ENCODE results near the gene APEH. TPM values are rescaled to one million over a fixed set of nuclear protein-coding genes. Genes with fewer than 3 reads are reported as not detected.

The APEH gene
- total and polyA plus RNA-seq, 2 donors (not counting 1 experiment from before 2014, with no cell fraction given), result 79.4 to 96.2 TPM

GRCh38 chr3:49650637-49651036, 23.5 kb upstream of the APEH start:
- ChIA-PET POLR2A (no interaction called here), CTCF (no interaction called here)
- peaks cover 0 to 11% of the 10 kb centered on the region in 2 donors for H3K4me1 ChIP-seq (ENCODE audit: control insufficient read depth in 2 of 2, insufficient read depth in 2 of 2, low read length in 2 of 2)
- H3K27ac ChIP-seq (ENCODE audit: low read length in 2 of 2), result no peak overlapping the region
- no peak overlapping the region for H3K4me3 ChIP-seq (ENCODE audit: control extremely low read depth in 1 of 5, extremely low read depth in 1 of 5, insufficient read depth in 1 of 5, low read depth in 2 of 5, low read length in 4 of 5)
- H3K27me3 Mint-ChIP-seq, result no peaks in the 10 kb centered on the region
- no peak overlapping the region for H3K4me3 Mint-ChIP-seq
- WGBS (ENCODE audit: insufficient coverage), result 78% methylated on average over 5 of the region's 8 CpGs
- no peaks in the 10 kb centered on the region for H3K27me3 ChIP-seq (replicated peaks in 1 of 4; ENCODE audit: control extremely low read depth in 1 of 4, control insufficient read depth in 3 of 4, insufficient read depth in 4 of 4, low read length in 3 of 4)
- intact Hi-C loops (cut with micrococcal nuclease), result no loop called here
- H2AFZ ChIP-seq (ENCODE audit: insufficient read depth, low read depth, low read length, poor library complexity, severe bottlenecking), result no peak overlapping the region
- H4K20me1 ChIP-seq (ENCODE audit: control insufficient read depth, insufficient read depth, low read length, poor library complexity, severe bottlenecking), result no peaks in the 10 kb centered on the region
- DNase-seq (no peak), ATAC-seq (ENCODE audit: low read depth) (no peak)
- no peaks in the 10 kb centered on the region for H3K79me2 ChIP-seq (ENCODE audit: control insufficient read depth, insufficient read depth, low read length)
- H3K4me1 Mint-ChIP-seq, result peaks cover 4% of the 10 kb centered on the region
- no peaks in the 10 kb centered on the region for H3K36me3 ChIP-seq (replicated peaks in 1 of 2; ENCODE audit: control extremely low read depth in 1 of 2, control insufficient read depth in 1 of 2, extremely low read depth in 1 of 2, insufficient read depth in 2 of 2, low read length in 1 of 2)
- H3K27ac Mint-ChIP-seq, result no peak overlapping the region
- no peak overlapping the region for H3K9ac ChIP-seq (ENCODE audit: low read length)
- peaks cover 0 to 5% (median 0%) of the 10 kb centered on the region in 3 donors for H3K9me3 ChIP-seq (ENCODE audit: control extremely low read depth in 1 of 3, control insufficient read depth in 2 of 3, insufficient read depth in 1 of 3, low read length in 2 of 3)
- H3K9me3 Mint-ChIP-seq (ENCODE audit: insufficient read depth), result no peaks in the 10 kb centered on the region
- TF ChIP-seq, protein P1, sequence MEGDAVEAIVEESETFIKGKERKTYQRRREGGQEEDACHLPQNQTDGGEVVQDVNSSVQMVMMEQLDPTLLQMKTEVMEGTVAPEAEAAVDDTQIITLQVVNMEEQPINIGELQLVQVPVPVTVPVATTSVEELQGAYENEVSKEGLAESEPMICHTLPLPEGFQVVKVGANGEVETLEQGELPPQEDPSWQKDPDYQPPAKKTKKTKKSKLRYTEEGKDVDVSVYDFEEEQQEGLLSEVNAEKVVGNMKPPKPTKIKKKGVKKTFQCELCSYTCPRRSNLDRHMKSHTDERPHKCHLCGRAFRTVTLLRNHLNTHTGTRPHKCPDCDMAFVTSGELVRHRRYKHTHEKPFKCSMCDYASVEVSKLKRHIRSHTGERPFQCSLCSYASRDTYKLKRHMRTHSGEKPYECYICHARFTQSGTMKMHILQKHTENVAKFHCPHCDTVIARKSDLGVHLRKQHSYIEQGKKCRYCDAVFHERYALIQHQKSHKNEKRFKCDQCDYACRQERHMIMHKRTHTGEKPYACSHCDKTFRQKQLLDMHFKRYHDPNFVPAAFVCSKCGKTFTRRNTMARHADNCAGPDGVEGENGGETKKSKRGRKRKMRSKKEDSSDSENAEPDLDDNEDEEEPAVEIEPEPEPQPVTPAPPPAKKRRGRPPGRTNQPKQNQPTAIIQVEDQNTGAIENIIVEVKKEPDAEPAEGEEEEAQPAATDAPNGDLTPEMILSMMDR (IDR thresholded peaks at IDR 0.05), result no peak
- TF ChIP-seq EZH2 (IDR thresholded peaks at IDR 0.05; ENCODE audit: borderline replicate concordance, insufficient read depth, low read depth, low read length, poor library complexity, severe bottlenecking), result no peak
- no peak overlapping the region for H3K4me2 ChIP-seq (replicated peaks; ENCODE audit: low read depth, low read length, poor library complexity, severe bottlenecking)

DNA sequence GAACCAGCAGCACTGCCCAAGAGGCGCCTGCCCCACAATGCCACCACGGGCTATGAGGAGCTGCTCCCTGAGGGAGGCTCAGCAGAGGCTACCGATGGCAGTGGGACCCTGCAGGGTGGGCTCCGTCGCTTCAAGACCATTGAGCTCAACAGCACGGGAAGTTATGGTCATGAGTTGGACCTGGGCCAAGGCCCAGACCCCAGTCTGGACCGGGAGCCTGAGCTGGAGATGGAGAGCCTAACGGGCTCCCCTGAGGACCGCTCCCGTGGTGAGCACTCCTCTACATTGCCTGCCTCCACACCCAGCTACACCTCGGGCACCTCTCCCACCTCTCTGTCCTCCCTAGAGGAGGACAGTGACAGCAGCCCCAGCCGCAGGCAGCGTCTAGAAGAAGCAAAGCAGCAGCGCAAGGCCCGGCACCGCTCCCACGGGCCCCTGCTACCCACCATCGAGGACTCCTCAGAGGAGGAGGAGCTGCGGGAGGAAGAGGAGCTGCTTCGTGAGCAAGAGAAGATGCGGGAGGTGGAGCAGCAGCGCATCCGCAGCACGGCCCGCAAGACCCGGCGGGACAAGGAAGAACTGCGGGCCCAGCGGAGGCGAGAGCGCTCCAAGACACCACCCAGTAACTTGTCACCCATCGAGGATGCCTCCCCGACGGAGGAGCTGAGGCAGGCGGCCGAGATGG, 21.8 kb upstream of the APEH start:
- Histone ChIP-seq H3K79me2 (ENCODE audit: control insufficient read depth, insufficient read depth, low read length) (no peaks in the 10 kb centered on the region), H2AFZ (ENCODE audit: insufficient read depth, low read depth, low read length, poor library complexity, severe bottlenecking) (no peak overlapping the region), H4K20me1 (ENCODE audit: control insufficient read depth, insufficient read depth, low read length, poor library complexity, severe bottlenecking) (no peaks in the 10 kb centered on the region), H3K27ac (ENCODE audit: low read length in 2 of 2) (no peak overlapping the region), H3K4me3 (ENCODE audit: control extremely low read depth in 1 of 5, extremely low read depth in 1 of 5, insufficient read depth in 1 of 5, low read depth in 2 of 5, low read length in 4 of 5) (no peak overlapping the region), H3K4me2 (replicated peaks; ENCODE audit: low read depth, low read length, poor library complexity, severe bottlenecking) (no peak overlapping the region), H3K9ac (ENCODE audit: low read length) (no peak overlapping the region), H3K4me1 (ENCODE audit: control insufficient read depth in 2 of 2, insufficient read depth in 2 of 2, low read length in 2 of 2) (peaks cover 0 to 11% of the 10 kb centered on the region in 2 donors), H3K36me3 (replicated peaks in 1 of 2; ENCODE audit: control extremely low read depth in 1 of 2, control insufficient read depth in 1 of 2, extremely low read depth in 1 of 2, insufficient read depth in 2 of 2, low read length in 1 of 2) (no peaks in the 10 kb centered on the region), H3K9me3 (ENCODE audit: control extremely low read depth in 1 of 3, control insufficient read depth in 2 of 3, insufficient read depth in 1 of 3, low read length in 2 of 3) (peaks cover 0 to 5% (median 0%) of the 10 kb centered on the region in 3 donors), H3K27me3 (replicated peaks in 1 of 4; ENCODE audit: control extremely low read depth in 1 of 4, control insufficient read depth in 3 of 4, insufficient read depth in 4 of 4, low read length in 3 of 4) (peaks cover 0 to 5% (median 0%) of the 10 kb centered on the region in 4 experiments)
- Mint-ChIP-seq H3K4me3 (no peak overlapping the region), H3K4me1 (peaks cover 4% of the 10 kb centered on the region), H3K9me3 (ENCODE audit: insufficient read depth) (no peaks in the 10 kb centered on the region), H3K27ac (no peak overlapping the region), H3K27me3 (no peaks in the 10 kb centered on the region)
- 92% methylated on average over 34 of the region's 36 CpGs for WGBS (ENCODE audit: insufficient coverage)
- ChIA-PET CTCF (no interaction called here), POLR2A (no interaction called here)
- DNase-seq (no peak), ATAC-seq (ENCODE audit: low read depth) (no peak)
- intact Hi-C loops (cut with micrococcal nuclease), result no loop called here
- TF ChIP-seq, protein P1 (IDR thresholded peaks at IDR 0.05), result no peak
- TF ChIP-seq EZH2 (IDR thresholded peaks at IDR 0.05; ENCODE audit: borderline replicate concordance, insufficient read depth, low read depth, low read length, poor library complexity, severe bottlenecking), result no peak

All from B cell (primary cell).